GM21619 (cell line): ENCODE measurements around the gene NOL3.
A peak's percentile ranks its signal among the peaks of the same experiment; 100 is the strongest.

Experiments used
- ATAC-seq: cut with Tn5 transposase; IDR thresholded peaks from one replicate; pipeline ENCODE4 v1.9.1; 2021; ENCODE audit not compliant: unreplicated experiment

NOL3 gene

GRCh38 chr16:67188323-67188722 is 18.0 kb downstream of the NOL3 start:
- ATAC-seq: no peak

- no peak for ATAC-seq
These were observed 18.5 kb downstream of the NOL3 start for GRCh38 chr16:67188798-67189197.

- no peak for ATAC-seq
These were observed 19.7 kb downstream of the NOL3 start, which contains the start of gene EXOC3L1 for GRCh38 chr16:67190041-67190440. Gene EXOC3L1 (minus strand): TSS chr16:67190136. CDS start chr16:67189676, 460 bp downstream.

GRCh38 chr16:67190448-67191399 is 20.4 kb downstream of the NOL3 start:
- ATAC-seq: no peak

- ATAC-seq: no peak
These were observed 21.2 kb downstream of the NOL3 start for GRCh38 chr16:67191411-67191994.

- ATAC-seq: peak; percentile 87
These were observed 21.8 kb downstream of the NOL3 start, which contains the start of gene E2F4 for GRCh38 chr16:67191995-67192681. Gene E2F4 (plus strand): TSS chr16:67192155. CDS start chr16:67192228, 73 bp downstream.

GRCh38 chr16:67192781-67193361 is 22.5 kb downstream of the NOL3 start:
- ATAC-seq: peak; percentile 4

GRCh38 chr16:67193536-67193935 is 23.2 kb downstream of the NOL3 start:
- no peak for ATAC-seq

GRCh38 chr16:67194260-67194659 is 23.9 kb downstream of the NOL3 start:
- ATAC-seq: no peak

GRCh38 chr16:67195676-67196075 is 25.3 kb downstream of the NOL3 start:
- ATAC-seq: no peak

- no peak for ATAC-seq
These were observed 26.5 kb downstream of the NOL3 start for GRCh38 chr16:67196881-67197280.

GRCh38 chr16:67197704-67198103 is 27.4 kb downstream of the NOL3 start:
- ATAC-seq: no peak

GRCh38 chr16:67198238-67198734 is 27.9 kb downstream of the NOL3 start:
- no peak for ATAC-seq

- ATAC-seq: no peak
These were observed 28.9 kb downstream of the NOL3 start, which contains the start of gene ELMO3 for GRCh38 chr16:67199011-67199807. Gene ELMO3 (plus strand): TSS chr16:67199131. CDS start chr16:67199327, 196 bp downstream.

GRCh38 chr16:67199808-67200198 is 29.5 kb downstream of the NOL3 start:
- ATAC-seq: no peak

- ATAC-seq: no peak
These were observed 30.2 kb downstream of the NOL3 start for GRCh38 chr16:67200491-67200890.

GRCh38 chr16:67201411-67202345 is 31.3 kb downstream of the NOL3 start:
- ATAC-seq: no peak

- ATAC-seq: no peak
These were observed 32.1 kb downstream of the NOL3 start for GRCh38 chr16:67202426-67202825.

GRCh38 chr16:67202956-67203493 is 32.7 kb downstream of the NOL3 start:
- ATAC-seq: no peak
